Bronchial epithelial cell (primary cell): ENCODE data around the gene TMEM229A. TPM values are rescaled to one million over a fixed set of nuclear protein-coding genes. Genes with fewer than 3 reads are reported as not detected.
A peak's percentile ranks its signal among the peaks of the same experiment; 100 is the strongest.
"Not testable (repeated sequence)": the region's sequence is repeated elsewhere in the genome, so short reads cannot be mapped to it uniquely, and the experiment has no call there.

Source experiments
- DNase-seq: peaks from one replicate; pipeline ENCODE4 v3.0.0-alpha.2; 2010; ENCODE audit warnings: low read depth
- FAIRE-seq: peaks from 2 replicates; lab custom pipeline; 2011; peaks lifted over from hg19 to GRCh38; lab: Jason Lieb, UNC
- H3K27me3 ChIP-seq: 2 replicates; pipeline ENCODE4 v1.5.1; 2011; ENCODE audit warnings: low read length; ENCODE audit not compliant: control insufficient read depth, insufficient read depth
- H3K36me3 ChIP-seq: 2 replicates; pipeline ENCODE4 v1.5.1; 2011; ENCODE audit warnings: low read length; ENCODE audit not compliant: control insufficient read depth, insufficient read depth
- H3K4me3 ChIP-seq: 2 replicates; pipeline ENCODE4 v1.5.1; 2011; ENCODE audit warnings: mild to moderate bottlenecking, low read depth, low read length, control low read depth
- CTCF ChIP-seq: IDR thresholded peaks from 2 replicates; pipeline ENCODE4 v1.5.1; 2011; ENCODE audit warnings: mild to moderate bottlenecking, moderate library complexity, low read length, control low read depth, inconsistent platforms; ENCODE audit not compliant: insufficient read depth, severe bottlenecking
- total RNA-seq: library from RNA; depleted of rRNA; stranded (reverse); fragments of >200 nt; gene quantifications from 2 replicates; pipeline ENCODE4 v1.2.1, GENCODE V29; 2014

TMEM229A gene
- total RNA-seq, 1 donor from 2014 or later: not detected

GRCh38 chr7:124020060-124020459, 12.8 kb downstream of the TMEM229A start:
- Histone ChIP-seq H3K4me3 (no peak overlapping the region), H3K36me3 (no peaks in the 10 kb centered on the region), H3K27me3 (no peaks in the 10 kb centered on the region)
- no peak for TF ChIP-seq CTCF
- no peak for FAIRE-seq
- no peak for DNase-seq

DNA sequence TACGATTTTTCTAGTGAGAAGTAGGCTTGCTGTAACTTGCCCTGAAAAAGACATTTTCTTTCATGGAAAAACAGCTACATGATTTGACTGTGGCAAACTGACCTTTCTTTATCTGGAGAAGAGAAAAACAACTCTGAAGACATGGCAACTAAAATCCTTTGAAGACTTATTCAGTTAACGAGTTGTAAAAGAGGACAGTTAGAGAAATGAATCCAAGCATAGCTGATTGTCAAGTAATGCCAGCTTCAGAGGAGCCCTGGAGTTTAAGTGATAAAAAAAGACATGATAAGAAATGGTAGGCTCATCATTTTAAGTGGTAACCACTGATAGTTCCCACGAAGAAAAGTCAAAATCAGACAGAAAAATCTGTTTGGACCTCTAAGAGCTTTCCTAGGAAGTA, 19.6 kb downstream of the TMEM229A start:
- Histone ChIP-seq H3K27me3 (no peaks in the 10 kb centered on the region), H3K4me3 (no peak overlapping the region), H3K36me3 (no peaks in the 10 kb centered on the region)
- FAIRE-seq (no peak), DNase-seq (no peak)
- no peak for TF ChIP-seq CTCF

DNA sequence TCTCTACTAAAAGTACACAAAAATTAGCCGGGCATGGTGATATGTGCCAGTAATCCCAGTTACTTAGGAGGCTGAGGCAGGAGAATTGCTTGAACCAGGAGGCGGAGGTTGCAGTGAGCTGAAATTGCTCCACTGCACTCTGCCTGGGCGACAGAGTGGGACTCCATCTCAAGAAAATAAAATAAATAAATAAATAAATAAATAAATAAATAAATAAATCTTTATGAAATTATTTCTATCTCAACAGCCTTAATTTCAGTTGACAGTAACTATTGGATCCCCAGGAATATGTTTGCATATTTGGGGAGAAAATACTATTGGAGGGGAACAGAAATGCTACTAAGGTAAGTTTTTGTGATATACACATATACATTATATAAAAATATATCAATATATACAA, 20.0 kb downstream of the TMEM229A start:
- H3K27me3 ChIP-seq: no peaks in the 10 kb centered on the region
- no peak for DNase-seq
- no peak overlapping the region for H3K4me3 ChIP-seq
- H3K36me3 ChIP-seq: no peaks in the 10 kb centered on the region
- TF ChIP-seq CTCF: no peak
- no peak for FAIRE-seq

GRCh38 chr7:124009321-124009720, 23.5 kb downstream of the TMEM229A start:
- TF ChIP-seq CTCF: no peak
- Histone ChIP-seq H3K36me3 (no peaks in the 10 kb centered on the region), H3K27me3 (no peaks in the 10 kb centered on the region), H3K4me3 (no peak overlapping the region)
- FAIRE-seq (no peak), DNase-seq (no peak)

GRCh38 chr7:124008296-124008695, 24.6 kb downstream of the TMEM229A start:
- not testable (repeated sequence) for H3K27me3 ChIP-seq, FAIRE-seq, DNase-seq, H3K36me3 ChIP-seq, H3K4me3 ChIP-seq

- Histone ChIP-seq H3K4me3 (no peak overlapping the region), H3K36me3 (no peaks in the 10 kb centered on the region), H3K27me3 (no peaks in the 10 kb centered on the region)
- FAIRE-seq: no peak
- no peak for TF ChIP-seq CTCF
- DNase-seq: peak; percentile 63
These were observed 33.2 kb downstream of the TMEM229A start for GRCh38 chr7:123999703-124000102.
